ENCODE results near the gene TMEM150B.

- no peak for TF ChIP-seq EZH2 (IDR thresholded peaks at IDR 0.05; ENCODE audit: borderline replicate concordance, low read depth, low read length, severe bottlenecking)
- TF ChIP-seq, protein P1, sequence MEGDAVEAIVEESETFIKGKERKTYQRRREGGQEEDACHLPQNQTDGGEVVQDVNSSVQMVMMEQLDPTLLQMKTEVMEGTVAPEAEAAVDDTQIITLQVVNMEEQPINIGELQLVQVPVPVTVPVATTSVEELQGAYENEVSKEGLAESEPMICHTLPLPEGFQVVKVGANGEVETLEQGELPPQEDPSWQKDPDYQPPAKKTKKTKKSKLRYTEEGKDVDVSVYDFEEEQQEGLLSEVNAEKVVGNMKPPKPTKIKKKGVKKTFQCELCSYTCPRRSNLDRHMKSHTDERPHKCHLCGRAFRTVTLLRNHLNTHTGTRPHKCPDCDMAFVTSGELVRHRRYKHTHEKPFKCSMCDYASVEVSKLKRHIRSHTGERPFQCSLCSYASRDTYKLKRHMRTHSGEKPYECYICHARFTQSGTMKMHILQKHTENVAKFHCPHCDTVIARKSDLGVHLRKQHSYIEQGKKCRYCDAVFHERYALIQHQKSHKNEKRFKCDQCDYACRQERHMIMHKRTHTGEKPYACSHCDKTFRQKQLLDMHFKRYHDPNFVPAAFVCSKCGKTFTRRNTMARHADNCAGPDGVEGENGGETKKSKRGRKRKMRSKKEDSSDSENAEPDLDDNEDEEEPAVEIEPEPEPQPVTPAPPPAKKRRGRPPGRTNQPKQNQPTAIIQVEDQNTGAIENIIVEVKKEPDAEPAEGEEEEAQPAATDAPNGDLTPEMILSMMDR (IDR thresholded peaks at IDR 0.05; ENCODE audit: extremely low read depth in 1 of 2, insufficient read depth in 1 of 2, low read depth in 1 of 2, low read length in 2 of 2) = no peak
- no peak for TF ChIP-seq POLR2A (IDR thresholded peaks at IDR 0.05; ENCODE audit: low read depth, low read length)
- no peak for TF ChIP-seq MYC (IDR thresholded peaks at IDR 0.05; ENCODE audit: low read depth, low read length)
Observed at GRCh38 chr19:55264531-55264930, 60.6 kb downstream of the TMEM150B start.
